ENCODE measurements around the gene TEDC1.

The TEDC1 gene

DNA sequence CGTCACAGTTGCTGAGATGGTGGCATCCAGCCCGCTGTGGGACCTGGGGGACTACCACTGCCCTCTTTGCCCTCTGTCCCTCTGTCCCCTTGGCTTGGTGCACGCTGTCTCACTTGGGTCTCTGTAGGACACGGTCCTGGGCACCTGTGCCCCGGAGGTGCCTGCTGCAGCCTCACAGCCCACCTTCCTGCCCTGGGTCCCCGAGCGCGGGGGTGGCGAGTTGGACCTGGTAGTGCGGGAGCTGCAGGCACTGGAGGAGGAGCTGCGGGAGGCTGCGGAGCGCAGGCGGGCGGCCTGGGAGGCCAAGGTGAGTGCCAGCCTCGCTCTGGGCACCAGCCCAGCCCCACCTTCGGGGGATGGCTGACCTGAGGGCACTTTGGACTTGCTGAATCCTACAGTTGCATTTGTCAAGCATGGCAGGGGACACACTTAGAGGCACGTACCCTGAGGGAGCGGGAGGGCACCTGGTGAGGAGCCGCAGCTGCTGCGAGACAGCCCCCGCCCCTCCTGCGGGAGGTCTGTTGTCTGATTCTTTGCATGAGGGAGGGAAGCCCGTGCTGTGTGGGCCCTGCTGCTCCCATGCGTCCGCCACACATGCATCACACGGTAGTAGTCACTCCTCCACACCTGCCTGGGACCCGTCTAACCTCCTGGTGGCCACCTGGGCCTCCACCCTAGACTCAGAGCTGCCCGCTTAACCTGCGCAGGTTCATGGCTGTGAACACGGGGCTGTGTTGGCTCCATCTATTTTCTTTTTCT, 6.8 kb downstream of the TEDC1 start:
- no peak for DNase-seq

DNA sequence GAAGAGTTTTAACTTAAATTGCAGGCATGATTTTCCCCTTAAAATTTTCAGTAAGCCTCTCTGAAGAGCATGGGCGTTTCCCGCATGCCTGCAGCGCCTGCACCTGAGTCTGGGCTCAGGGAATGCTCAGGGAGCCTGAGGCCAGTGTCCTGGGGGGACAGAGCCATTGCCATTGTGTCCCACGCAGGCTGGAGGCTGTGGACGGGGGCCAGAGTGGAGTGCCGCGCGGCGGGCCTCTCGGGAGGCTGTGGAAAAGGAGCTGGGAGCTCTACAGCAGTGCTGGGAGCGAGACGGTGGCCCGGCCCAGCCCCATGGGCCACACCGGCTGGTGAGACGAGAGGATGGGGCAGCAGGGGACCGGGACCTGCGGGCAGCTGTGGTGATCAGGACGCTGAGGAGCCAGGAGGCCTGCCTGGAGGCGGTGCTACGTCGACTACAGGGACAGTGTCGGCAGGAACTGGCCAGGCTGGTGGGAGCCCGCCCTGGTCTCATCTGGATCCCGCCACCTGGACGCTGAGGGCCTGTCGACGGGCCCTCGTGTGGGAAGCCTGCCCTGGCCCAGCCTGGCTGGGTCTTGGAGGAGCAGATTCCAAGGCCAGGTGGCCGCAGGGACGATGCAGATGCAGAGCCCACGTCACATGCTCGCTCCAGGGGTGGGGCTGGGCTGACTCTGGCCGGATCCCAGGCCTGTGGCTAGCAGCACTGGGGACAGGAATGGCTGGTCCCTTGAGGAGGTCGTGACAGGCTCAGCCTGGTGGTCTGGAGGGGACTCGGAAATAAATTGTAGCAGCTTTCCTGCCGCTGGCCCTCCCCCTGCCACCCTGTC, 7.6 kb downstream of the TEDC1 start:
- no peak for DNase-seq

DNA sequence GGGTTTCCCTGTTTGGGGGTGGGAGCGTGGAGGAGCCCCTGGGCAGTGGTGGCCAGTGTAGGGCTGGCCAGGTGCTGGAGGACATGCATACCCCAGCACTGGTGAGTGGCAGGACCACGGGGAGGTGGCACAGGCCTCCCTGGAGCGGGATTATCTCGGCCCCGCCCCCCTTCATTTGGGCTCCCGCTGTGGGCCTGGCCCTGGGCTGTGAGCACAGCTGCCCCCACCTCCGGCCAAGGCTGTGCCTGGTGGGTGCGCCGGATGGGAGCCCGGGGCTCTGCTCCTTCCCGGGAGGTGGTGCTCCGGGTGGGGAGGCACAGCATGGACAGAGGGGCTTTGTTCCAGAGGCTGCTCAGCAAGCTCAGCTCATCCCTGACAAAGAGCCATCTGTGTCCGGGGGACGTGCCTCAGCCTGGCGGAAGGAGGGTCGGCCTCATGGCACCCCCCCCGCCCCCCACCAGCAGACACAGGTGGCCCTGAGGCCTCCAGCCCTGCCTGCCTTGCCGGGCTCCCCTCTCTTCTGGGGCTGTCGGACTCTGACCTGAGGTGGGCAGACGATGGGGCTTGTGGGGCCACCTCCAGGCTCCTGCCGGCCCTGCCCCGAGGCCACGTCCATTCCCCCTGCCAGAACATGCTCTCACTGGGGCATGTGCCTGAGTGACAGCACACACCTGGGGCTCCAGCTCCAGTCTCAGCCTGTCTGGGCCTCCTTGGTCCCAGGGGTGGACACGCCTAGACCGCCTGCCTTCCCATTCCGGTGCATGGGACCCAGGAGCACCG, 8.4 kb downstream of the TEDC1 start:
- no peak for DNase-seq

GRCh38 chr14:105500036-105500725, 9.1 kb downstream of the TEDC1 start:
- no peak for DNase-seq

DNA sequence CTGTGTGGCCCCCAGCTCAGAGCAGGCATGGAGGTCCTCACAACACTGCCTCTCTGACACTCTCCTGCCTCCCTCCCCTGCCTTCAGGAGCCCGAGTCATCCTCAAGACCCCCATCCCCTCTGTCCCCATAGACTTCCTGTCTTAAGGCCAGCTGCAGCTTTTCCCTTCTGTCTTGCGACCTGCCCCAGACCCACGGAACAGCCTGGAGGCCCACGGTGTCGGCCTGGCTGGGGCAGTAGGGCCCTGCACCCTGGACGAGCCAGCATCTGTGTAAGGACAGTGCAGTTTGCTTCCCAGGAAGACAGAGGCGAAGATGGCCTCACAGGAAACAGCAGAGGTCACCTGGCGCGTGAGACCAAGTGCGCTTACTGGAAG, 9.7 kb downstream of the TEDC1 start:
- no peak for DNase-seq

DNA sequence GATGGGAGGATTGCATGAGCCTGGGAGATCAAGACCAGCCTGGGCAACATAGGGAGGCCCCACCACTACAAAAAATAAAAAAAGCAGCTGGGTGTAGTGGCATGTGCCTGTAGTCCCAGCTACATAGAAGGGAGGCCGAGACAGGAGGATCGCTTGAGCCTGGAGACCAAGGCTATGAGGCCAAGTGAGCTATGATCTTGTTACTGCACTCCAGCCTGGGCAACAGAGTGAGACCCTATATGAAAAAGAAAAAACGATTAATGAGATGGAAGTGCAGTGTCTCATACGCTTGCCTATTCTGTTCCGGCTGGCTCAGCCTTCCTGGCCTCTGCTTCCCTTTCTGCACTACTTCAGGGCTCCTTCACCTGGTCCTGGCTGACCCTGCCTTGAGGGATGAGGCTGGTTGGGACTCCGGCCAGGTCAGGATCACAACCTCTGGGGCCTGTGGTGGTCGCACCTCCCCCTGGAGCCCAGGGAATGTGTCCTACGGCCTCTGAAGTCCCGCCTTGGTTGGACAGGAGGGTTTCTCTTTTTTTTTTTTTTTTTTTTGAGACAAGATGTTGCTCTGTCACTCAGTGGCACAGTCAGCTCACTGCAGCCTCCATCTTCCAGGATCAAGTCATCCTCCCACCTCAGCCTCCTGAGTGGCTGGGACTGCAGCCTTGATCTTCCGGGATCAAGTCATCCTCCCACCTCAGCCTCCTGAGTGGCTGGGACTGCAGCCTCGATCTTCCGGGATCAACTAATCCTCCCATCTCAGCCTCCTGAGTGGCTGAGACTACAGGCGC, 10.7 kb downstream of the TEDC1 start:
- no peak for DNase-seq

- DNase-seq: no peak
Measured at GRCh38 chr14:105502446-105503295, 11.6 kb downstream of the TEDC1 start.

DNA sequence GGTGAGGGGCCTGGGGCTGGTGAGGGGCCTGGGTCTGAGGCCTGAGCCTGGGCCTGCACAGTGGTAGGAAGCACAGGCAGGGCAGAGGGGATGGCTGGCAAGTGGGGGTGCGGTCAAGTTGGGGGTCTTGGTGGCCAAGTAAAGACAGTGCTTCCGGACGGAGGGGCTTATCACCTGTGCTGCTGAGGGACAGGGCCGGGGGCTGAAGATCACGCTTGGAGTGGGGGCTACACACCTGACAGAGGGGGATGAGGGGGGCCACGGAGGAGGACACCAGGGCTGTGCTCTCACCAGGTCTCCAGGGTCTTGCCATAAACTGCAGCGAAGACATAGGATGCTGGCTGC, 12.2 kb downstream of the TEDC1 start:
- DNase-seq: no peak

DNA sequence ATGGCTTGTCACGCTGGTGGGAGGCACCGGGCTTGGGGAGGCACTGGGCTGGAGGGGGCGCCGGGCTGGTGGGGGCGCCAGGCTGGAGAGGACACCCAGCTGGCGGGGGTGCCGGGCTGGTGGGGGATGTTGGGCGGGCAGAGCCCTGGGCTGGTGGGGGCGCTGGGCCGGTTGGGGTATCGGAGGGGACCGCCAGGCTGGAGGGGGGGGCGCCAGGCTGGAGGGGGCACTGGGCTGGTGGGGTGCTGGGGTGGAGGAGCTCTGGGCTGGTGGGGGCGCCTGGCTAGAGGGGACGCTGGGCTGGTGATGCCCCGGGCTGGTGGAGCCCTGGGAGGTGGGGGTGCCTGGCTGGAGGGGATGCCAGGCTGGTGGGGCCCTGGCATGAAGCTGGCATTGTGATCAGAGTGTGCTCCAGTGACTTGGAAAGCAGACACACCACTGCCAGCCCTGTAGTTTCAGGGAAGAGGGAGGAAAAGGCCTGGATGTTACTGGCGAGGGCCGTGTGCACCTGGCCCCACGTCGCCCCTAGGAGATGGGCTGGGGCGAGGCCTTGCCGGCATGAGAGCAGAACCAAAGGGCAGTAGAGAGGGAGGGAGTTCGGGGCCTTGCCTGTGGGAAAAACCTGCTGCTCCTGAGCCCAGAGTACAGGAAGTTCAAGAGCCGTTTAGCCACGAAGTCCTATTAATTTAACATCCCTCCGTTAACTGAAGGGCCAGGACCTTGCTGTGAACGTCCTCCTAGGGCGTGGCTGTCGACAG, 13.1 kb downstream of the TEDC1 start:
- no peak for DNase-seq

- no peak for DNase-seq
Measured at GRCh38 chr14:105505101-105505500, 14.1 kb downstream of the TEDC1 start.

DNA sequence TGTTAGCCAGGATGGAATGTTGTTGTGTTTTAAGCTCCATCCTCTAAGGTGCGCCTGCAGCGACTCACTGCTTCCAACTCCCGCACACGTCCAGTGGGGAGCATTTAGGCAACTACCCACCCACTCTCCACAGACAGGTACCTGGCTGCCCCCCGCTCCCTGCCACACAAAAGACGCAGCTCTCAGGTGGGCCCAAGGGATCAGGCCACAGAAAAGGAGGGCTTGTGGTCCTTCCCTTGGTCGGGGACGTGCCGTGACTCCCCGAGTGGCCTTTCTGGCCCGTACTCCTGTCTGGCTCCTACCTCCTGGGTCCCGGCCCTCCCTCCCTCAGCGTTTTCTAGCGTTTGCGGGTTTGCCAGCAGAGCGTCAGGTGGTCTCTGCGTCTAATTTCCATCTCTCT, 16.2 kb downstream of the TEDC1 start:
- DNase-seq: no peak

GRCh38 chr14:105508069-105508468, 17.0 kb downstream of the TEDC1 start:
- no peak for DNase-seq

GRCh38 chr14:105508601-105509000, 17.6 kb downstream of the TEDC1 start:
- DNase-seq: no peak

GRCh38 chr14:105517096-105517495, 26.1 kb downstream of the TEDC1 start:
- no peak for DNase-seq

- no peak for DNase-seq
Measured at GRCh38 chr14:105519946-105520698, 29.1 kb downstream of the TEDC1 start.

DNA sequence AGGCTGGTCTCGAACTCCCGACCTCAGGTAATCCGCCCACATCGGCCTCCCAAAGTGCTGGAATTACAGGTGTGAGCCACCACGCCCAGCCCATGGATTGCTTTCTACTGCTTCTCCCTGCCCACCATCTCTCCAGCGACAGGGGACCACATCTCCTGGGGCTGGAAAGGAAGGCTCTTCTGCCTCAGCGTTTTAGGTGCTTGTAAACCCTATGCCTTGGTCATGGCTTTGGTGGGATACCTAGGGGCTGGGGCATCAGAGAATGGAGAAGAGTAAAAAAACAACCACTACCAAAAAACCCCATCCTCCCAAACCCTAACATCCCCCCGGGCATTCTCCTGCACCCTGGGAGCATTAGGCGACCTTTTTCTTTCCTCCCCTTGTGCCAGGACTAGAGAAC, 34.3 kb downstream of the TEDC1 start:
- DNase-seq: no peak

DNA sequence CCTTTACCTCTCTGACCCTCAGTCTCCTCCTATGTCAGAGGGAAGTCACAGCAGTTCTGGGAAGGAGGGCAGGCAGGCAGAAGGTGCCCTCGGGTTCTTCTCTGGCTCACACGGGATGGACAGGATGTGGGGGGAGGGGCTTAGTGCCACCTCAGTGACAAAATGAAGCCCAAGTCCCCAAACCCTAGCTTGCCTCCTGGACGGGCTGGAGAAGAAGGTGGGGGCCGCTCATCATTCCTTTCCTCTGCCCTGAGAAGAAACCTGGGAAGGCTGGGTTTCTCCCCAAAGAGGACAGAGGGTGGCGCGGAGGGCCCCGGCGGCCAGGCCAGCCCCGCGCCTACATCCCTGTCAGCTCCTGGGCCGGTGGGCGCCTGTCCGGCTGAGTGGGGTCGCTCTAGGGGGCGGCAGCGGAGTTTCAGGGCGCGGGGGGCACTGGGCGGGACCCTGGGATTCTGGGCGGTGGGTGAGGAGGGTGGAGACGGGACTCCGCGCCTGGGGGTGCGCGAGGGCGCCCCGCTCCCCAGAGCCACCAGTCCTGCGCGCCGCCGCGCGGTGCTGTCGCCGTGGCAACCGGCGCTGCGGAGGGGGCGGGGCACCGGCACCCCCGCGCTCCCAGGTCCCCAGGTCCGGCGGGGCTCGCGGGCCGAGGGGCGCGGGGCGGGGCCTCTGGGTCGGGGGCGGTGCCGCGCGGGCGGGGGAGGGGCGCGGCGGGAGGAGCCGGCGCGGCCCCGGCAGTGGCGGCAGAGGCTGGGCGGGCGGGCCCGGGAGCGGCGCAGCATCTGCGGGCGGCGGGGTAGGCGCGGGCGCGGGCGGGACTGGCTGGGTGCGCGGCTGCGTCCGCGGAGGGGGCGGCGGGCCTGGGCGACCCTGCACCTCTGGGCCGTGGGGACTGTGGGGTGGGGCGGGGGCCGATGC, 35.1 kb downstream of the TEDC1 start, which contains the start of gene TMEM121:
Gene TMEM121 (plus strand): TSS at position 723 of the 915 bp plus-strand sequence. CDS start 2,252 bp downstream, outside the sequence.
- no peak for DNase-seq

DNA sequence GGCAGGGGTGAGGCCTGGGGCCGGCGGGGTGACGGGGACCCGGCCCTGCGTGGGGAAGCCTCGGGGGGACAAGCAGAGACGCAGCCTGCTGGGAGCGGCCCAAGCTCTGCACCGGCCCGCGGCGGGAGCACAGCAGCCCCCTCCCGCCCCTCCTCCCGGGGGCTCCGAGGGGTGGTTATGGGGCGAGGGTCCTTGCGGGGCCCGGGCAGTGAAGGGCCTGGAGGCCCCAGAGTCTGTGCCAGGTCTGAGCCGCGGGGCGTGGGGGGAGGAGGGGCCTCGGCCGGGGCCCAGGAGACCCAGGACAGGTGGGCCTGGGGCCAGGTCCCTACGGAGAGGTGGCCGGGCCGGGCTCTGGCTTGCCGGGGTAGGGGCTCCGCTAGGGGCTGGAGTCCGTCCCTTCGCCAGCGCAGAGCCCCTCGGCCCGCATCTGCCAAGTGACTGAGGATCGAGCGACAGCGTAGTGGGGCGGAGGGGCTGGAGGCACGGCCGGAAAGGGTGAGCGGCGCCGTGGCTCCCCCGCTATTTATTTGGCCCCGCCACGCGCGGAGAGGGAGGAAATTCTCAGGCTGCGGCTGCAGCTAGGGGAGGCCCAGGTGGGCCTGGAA, 35.8 kb downstream of the TEDC1 start:
- no peak for DNase-seq
